K562 treated with DMSO at 1 percent for 4 hours (cell line): Measurements from ENCODE around the gene MKRN2. TPM values are rescaled to one million over a fixed set of nuclear protein-coding genes. Genes with fewer than 3 reads are reported as not detected.

Experiments used
- total RNA-seq: library from RNA; unstranded; fragments of 300-600 nt; gene quantifications from 2 replicates; pipeline ENCODE4 v1.2.3, GENCODE V29; 2022; ENCODE audit not compliant: insufficient read depth

MKRN2 gene, protein sequence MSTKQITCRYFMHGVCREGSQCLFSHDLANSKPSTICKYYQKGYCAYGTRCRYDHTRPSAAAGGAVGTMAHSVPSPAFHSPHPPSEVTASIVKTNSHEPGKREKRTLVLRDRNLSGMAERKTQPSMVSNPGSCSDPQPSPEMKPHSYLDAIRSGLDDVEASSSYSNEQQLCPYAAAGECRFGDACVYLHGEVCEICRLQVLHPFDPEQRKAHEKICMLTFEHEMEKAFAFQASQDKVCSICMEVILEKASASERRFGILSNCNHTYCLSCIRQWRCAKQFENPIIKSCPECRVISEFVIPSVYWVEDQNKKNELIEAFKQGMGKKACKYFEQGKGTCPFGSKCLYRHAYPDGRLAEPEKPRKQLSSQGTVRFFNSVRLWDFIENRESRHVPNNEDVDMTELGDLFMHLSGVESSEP
- total RNA-seq = 30.1 and 33.7 TPM in 2 replicates

DNA sequence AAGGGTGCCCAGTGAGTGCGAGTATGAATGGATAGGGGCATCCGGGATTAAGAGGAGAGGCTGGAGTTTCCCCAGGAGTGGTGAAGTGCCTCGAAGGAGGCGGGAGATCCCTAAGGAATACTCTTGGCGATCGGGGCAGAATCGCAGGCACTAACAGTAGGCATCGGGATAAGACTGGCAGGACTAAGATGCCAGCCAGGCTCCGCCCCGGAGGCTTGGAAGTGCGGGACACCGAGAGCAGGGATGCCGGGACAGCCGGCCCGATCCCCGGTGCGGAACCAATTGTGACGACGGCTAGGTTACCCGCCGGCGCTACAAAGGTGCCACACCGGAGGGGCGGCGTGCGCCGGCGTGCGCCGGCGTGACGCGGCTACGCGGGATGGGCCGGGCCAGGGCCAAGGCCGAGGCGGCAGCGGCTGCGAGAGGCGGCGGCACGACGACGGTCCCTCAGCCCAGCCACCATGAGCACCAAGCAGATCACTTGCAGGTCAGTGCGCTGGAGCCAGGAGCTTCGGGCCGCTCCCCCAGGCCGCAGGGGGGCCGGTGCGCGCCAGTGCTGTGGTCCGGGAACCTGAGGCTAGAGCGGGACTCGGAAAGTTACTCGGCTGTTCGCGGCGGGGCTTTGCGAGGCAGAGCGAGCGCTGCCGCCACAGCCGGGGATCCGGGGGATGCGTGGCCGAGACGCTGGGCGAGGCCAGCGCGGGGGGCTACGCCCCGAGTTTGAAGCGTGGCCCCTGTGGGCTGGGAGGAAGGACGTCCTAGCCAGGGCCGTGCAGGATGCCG is at the start of gene MKRN2:
TSS of gene MKRN2 (plus strand) at position 398 of the 783 bp plus-strand sequence. CDS start at position 462, 64 bp downstream.

DNA sequence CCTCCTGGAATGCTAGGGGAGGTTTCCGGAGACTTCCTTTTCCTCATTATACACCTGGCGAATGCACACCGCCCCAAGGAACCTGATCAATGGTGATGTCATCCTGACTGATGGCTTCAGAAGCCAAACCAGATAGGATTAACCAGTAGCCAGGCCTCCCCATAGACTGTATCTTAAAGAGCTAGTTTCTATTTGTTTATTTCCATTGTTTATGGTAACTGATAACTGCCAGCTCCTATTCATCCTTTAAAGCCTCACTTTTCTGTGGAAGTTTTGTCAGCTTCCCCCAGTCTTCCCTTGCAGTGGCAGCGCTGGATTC is 11.5 kb upstream of the MKRN2 start, which contains the start of gene MKRN2OS:
TSS of gene MKRN2OS (minus strand) at position 27 of the 319 bp plus-strand sequence. CDS start 35 bp downstream, outside the sequence.

Other genes starting within 250 kb of the MKRN2 start
- 4.1 and 7.1 TPM in 2 replicates for gene TSEN2, start 72.6 kb upstream of the MKRN2 start, total RNA-seq
- gene MKRN2OS, start 11.6 kb upstream of the MKRN2 start, total RNA-seq = not detected in 2 replicates
- 56.1 and 69.2 TPM in 2 replicates for gene RAF1, start 107.0 kb downstream of the MKRN2 start, total RNA-seq
- gene TMEM40, start 202.2 kb downstream of the MKRN2 start, total RNA-seq = not detected in 2 replicates
- gene CAND2, start 239.6 kb downstream of the MKRN2 start, total RNA-seq = 6.1 and 6.2 TPM in 2 replicates